Measurements from ENCODE around the gene CEP63. TPM values are rescaled to one million over a fixed set of nuclear protein-coding genes. Genes with fewer than 3 reads are reported as not detected.

CEP63 gene
- total RNA-seq, 1 experiment from 2014 or later = 37.4 TPM

- no TSS peak for BruUV-seq (replicated peaks)
- H3K36me3 Mint-ChIP-seq (ENCODE audit: insufficient read depth, unreplicated experiment) = no peaks in the 10 kb centered on the region
- no peak overlapping the region for H3K27ac Mint-ChIP-seq (ENCODE audit: unreplicated experiment)
- TF ChIP-seq, protein P1, sequence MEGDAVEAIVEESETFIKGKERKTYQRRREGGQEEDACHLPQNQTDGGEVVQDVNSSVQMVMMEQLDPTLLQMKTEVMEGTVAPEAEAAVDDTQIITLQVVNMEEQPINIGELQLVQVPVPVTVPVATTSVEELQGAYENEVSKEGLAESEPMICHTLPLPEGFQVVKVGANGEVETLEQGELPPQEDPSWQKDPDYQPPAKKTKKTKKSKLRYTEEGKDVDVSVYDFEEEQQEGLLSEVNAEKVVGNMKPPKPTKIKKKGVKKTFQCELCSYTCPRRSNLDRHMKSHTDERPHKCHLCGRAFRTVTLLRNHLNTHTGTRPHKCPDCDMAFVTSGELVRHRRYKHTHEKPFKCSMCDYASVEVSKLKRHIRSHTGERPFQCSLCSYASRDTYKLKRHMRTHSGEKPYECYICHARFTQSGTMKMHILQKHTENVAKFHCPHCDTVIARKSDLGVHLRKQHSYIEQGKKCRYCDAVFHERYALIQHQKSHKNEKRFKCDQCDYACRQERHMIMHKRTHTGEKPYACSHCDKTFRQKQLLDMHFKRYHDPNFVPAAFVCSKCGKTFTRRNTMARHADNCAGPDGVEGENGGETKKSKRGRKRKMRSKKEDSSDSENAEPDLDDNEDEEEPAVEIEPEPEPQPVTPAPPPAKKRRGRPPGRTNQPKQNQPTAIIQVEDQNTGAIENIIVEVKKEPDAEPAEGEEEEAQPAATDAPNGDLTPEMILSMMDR (IDR thresholded peaks at IDR 0.05; ENCODE audit: unreplicated experiment) = no peak
- H3K9me3 Mint-ChIP-seq (ENCODE audit: low read depth, unreplicated experiment) = no peaks in the 10 kb centered on the region
- peaks cover 14% of the 10 kb centered on the region for H3K27me3 Mint-ChIP-seq (ENCODE audit: unreplicated experiment)
- H3K4me1 Mint-ChIP-seq (ENCODE audit: low read depth, unreplicated experiment) = peaks cover 9% of the 10 kb centered on the region
- CTCF ChIA-PET = interaction anchor here (0.6 to 1.4 kb wide), 2 partner anchors 9 to 766 kb away, joined by 3 to 4 read pairs; no protein-coding TSS in a partner anchor
- H3K4me3 Mint-ChIP-seq (ENCODE audit: low read depth, unreplicated experiment) = no peak overlapping the region
- intact Hi-C loops (cut with micrococcal nuclease; ENCODE audit: unreplicated experiment) = no loop called here
- DNase-seq = no peak
Measured at GRCh38 chr3:134623615-134624245, 137.9 kb downstream of the CEP63 start.

Other genes starting within 250 kb of the CEP63 start
- gene RYK, start 235.2 kb upstream of the CEP63 start, total RNA-seq (2022) = 109 and 135 TPM in 2 replicates
- gene AMOTL2, start 111.6 kb upstream of the CEP63 start, total RNA-seq (2022) = 140 and 153 TPM in 2 replicates
- gene ANAPC13, start 72 bp upstream of the CEP63 start, total RNA-seq (2022) = 49.2 and 51.3 TPM in 2 replicates
- 0.15 TPM in 1 of 2 replicates, not detected in the other for gene KY, start 165.0 kb downstream of the CEP63 start, total RNA-seq (2022)